Embryonic facial prominence (tissue), 1 donor: Measurements from ENCODE around the gene NARS2.

Experiments used
- DNase-seq: peaks from one replicate; pipeline ENCODE4 v3.0.0-alpha.2; 2016; ENCODE audit errors: extremely low spot score

Gene NARS2

GRCh38 chr11:78438298-78438975 is 136.2 kb downstream of the NARS2 start:
- DNase-seq, result no peak

GRCh38 chr11:78432956-78433355 is 141.7 kb downstream of the NARS2 start:
- no peak for DNase-seq

- DNase-seq, result no peak
Measured at GRCh38 chr11:78432058-78432515, 142.6 kb downstream of the NARS2 start.

GRCh38 chr11:78429660-78430059 is 145.0 kb downstream of the NARS2 start:
- DNase-seq, result no peak

- no peak for DNase-seq
Measured at GRCh38 chr11:78429209-78429608, 145.5 kb downstream of the NARS2 start.

- DNase-seq, result no peak
Measured at GRCh38 chr11:78428773-78429172, 145.9 kb downstream of the NARS2 start.

- no peak for DNase-seq
Measured at GRCh38 chr11:78428266-78428636, 146.4 kb downstream of the NARS2 start.

GRCh38 chr11:78427615-78428265 is 146.9 kb downstream of the NARS2 start:
- no peak for DNase-seq

GRCh38 chr11:78426845-78427244 is 147.8 kb downstream of the NARS2 start:
- DNase-seq, result no peak

- no peak for DNase-seq
Measured at GRCh38 chr11:78425399-78426070, 149.1 kb downstream of the NARS2 start.

- no peak for DNase-seq
Measured at GRCh38 chr11:78424334-78425270, 150.1 kb downstream of the NARS2 start.

GRCh38 chr11:78423241-78423640 is 151.4 kb downstream of the NARS2 start:
- DNase-seq, result no peak

- DNase-seq, result no peak
Measured at GRCh38 chr11:78420796-78421209, 153.9 kb downstream of the NARS2 start.

- no peak for DNase-seq
Measured at GRCh38 chr11:78420255-78420764, 154.4 kb downstream of the NARS2 start.

GRCh38 chr11:78419327-78419726 is 155.3 kb downstream of the NARS2 start:
- DNase-seq, result no peak

- DNase-seq, result no peak
Measured at GRCh38 chr11:78418584-78419211, 156.0 kb downstream of the NARS2 start.

GRCh38 chr11:78417888-78418583 is 156.6 kb downstream of the NARS2 start:
- DNase-seq, result no peak

GRCh38 chr11:78417175-78417887 is 157.3 kb downstream of the NARS2 start, which contains the start of gene GAB2:
Gene GAB2 (minus strand): TSS chr11:78417820. CDS start chr11:78417720, 100 bp downstream.
- DNase-seq, result no peak

GRCh38 chr11:78416285-78417174 is 158.1 kb downstream of the NARS2 start:
- DNase-seq, result no peak
